T-helper 1 cell treated with Interleukin-12 subunit alpha and Interleukin-12 subunit beta and Interleukin-4 antibody, amounts not matched to agents 30 ng/mL and 1 ng/mL, for 36 hours (primary cell): ENCODE data around the gene SULT1C3. TPM values are rescaled to one million over a fixed set of nuclear protein-coding genes. Genes with fewer than 3 reads are reported as not detected.

Source experiments
- intact Hi-C: fragments of 100-400 bp; cut with micrococcal nuclease; formaldehyde crosslinking; loops from one replicate; pipeline ENCODE4 v1.15.1; 2024
- total RNA-seq: library from RNA; stranded (reverse); gene quantifications from 2 replicates; pipeline ENCODE4 v1.2.3, GENCODE V29; 2022

The SULT1C3 gene
- not detected in 2 replicates for total RNA-seq

GRCh38 chr2:108239786-108240185, at the start of gene SULT1C3:
SULT1C3 (plus strand) TSS chr2:108239968; CDS start chr2:108247195, 7,227 bp downstream.
- intact Hi-C loops, result no loop called here

- intact Hi-C loops, result no loop called here
Measured at GRCh38 chr2:108193251-108193650, 46.5 kb upstream of the SULT1C3 start.

GRCh38 chr2:108194409-108195132, 45.2 kb upstream of the SULT1C3 start:
- intact Hi-C loops, result loop anchor here (1.0 kb wide), 1 partner anchor 390 kb away; no protein-coding TSS in a partner anchor

- intact Hi-C loops, result loop anchor here (1.0 kb wide), 1 partner anchor 389 kb away; no protein-coding TSS in a partner anchor
Measured at GRCh38 chr2:108195133-108195439, 44.7 kb upstream of the SULT1C3 start.

DNA sequence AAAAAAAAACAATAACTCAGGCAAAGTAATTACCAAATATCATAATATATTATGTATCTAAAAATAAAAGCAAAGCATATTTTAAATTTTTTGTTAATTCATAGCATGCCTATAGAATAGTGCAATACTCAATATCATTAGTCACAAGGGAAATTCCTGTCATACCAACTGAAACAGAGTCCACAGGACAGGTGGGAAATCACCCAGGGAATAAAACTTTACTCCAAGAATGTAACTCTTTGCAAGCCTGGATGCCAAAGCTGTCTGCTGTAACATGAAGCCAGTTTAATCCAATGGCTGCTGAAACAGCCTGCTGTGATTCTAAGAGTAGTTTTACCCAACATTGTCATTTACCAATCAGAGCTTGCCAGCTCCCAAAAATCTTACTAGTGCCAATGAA, 40.0 kb upstream of the SULT1C3 start:
- intact Hi-C loops, result no loop called here

DNA sequence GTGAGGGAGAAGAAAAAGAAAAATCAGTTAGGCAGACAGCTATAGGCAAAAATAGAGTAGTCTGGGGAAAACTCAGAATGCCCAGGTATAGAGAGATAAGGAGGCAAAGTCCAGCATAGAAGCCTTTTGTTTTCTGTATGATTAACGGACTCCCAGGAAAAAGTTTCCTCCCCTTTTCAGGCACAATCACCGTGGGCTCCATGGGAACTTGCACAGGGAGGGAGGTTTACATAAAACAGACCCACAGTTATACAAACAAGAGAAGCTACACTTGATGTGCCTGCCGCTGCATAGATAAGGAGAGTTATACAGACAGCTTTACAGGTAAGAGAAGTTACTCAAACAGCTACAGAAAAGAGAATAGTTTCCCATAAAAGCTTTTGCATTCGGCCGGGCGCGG, 39.2 kb upstream of the SULT1C3 start:
- intact Hi-C loops, result no loop called here

- intact Hi-C loops, result no loop called here
Measured at GRCh38 chr2:108212671-108213070, 27.1 kb upstream of the SULT1C3 start.

DNA sequence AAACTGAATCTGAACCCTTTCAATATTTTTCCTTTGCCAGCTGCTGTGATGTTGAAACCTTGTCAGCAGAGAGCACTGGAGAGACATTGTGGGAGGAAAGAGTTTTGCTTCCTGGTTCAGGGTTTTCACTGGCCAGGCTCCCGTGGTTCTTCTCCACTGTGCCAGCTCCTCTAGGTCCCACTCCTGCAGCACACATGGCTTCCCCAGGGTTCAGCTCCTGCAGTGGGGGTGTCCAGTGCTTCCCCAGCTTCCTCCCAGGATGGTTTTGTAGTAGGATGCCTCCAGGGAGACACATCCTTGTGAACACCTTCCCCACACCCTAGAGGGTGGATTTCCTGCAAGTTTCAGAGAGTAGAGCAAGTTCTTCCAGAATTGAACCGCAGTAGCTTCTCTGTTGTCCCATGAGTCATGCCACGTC, 24.0 kb upstream of the SULT1C3 start:
- intact Hi-C loops, result loop anchor here (1.0 kb wide), 1 partner anchor 368 kb away; no protein-coding TSS in a partner anchor

DNA sequence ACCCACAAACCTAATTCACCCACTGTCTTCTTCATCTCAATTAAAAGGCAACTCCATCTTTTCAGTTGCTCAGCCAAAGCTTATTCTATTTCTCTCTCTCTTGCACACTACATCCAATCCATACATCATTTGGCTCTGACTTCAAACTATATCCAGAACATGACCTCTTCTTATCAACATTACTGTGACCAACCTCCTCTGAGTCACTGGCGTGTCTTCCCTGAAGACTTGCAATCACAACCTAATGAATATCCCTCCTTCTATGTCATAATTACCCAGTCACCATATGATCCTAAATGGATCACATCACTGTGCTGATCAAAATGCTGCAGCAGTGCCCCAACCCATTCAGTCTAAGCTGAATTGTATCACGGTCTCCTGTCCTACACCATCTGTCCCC, 22.6 kb upstream of the SULT1C3 start:
- intact Hi-C loops, result no loop called here

DNA sequence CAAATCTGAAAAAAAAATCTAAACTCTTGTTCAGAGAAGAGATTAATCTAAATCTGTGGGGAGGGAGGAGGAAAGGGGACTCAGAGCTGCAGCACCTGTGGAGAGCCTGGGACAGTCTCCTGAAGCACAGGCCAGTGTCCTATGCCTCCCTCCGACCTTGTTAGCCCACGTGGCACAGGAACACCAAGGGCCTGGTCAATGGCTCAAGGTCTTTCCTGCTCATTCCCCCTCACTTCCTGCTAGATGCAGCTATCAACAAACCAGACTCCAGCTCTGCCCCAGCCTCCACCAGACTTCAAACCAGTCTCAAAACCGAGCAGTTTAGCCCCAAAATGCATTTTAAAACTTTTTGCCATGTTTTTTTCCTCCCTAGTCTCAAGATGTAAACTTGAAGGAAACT, 20.1 kb upstream of the SULT1C3 start:
- intact Hi-C loops, result no loop called here

GRCh38 chr2:108220191-108220590, 19.6 kb upstream of the SULT1C3 start:
- intact Hi-C loops, result no loop called here

DNA sequence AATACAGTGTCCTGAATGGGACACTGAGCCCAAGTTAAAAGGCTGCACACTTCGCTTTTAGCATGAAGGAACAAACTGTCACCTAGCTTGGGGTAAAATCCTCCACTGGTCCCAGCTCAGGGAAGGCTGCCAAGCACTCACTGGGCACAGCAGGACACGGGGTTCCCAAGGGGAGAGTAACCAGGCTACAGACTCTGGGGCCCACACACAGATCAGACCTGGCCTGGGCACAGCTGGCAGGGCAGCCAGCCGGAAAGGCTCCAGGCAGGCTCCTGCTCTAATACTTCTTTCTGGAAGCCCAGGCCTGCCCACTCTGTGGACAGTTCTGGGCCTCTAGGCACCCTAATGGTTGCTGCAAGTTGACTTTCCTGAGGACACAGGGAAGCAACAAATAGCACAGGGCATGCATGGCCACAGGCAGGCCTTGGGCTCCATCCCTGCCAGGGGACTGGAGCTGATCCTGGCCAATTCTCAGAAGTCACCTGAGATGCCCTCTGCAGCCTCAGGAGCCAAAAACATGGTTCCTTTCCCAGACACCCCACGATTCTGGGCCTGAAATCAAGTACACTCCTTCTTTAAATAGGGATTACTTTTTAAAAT, 18.7 kb upstream of the SULT1C3 start:
- intact Hi-C loops, result no loop called here

DNA sequence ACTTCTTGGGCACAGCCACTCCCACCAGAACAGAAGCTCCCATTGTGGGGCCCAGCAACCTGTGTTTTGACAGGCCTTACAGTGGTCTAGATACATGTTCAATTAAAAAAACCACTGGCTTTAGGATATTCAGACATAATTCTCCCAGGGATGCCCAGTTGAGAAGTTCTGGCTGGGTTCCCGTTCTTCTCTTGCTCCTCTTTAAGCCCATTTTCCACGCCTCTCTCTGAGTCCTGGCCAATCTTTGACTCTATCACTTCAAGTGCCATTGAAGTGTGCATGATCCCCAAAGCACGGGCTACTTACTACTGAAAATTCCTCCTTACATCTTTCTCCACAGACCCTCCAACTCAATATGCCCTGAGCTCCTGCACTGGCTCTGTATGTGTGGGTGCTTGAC, 17.5 kb upstream of the SULT1C3 start:
- intact Hi-C loops, result no loop called here

DNA sequence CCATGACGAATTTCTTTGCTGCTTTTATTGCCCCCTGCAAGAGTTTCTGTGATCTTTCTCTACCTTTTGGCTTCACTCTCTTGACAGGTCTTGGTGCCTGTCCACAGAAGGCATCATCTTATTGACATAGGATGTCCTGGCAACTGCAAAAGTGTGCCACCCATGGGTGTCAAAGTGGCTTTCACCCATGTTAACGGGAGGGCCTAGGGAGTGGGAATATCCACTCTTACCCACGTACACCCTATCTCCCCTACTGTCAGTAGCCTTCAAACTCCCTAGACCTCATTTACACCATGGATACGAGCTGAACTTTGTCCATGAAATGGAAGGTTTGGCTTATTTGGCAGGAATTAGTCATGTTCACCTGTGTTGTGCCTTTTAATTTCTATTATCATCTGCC, 16.2 kb upstream of the SULT1C3 start:
- intact Hi-C loops, result no loop called here

DNA sequence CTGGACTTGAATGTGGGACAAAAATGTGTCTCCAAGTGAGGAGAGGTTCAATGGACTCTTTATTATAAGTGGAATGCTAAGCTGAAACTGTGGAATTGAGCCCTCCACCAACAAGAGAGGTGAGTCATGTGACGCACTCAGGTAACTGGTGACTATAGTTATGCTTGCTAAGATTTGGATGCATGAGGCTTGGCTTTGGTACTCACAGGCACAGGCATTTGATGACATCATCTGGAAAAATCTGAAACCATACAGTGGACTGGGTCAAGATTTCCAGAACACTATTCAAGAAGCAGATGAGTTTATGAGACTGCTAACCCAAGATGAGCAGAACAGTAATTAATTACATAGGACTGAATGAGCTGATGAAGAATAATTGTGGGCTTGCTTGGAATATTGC, 15.7 kb upstream of the SULT1C3 start:
- intact Hi-C loops, result no loop called here

- intact Hi-C loops, result no loop called here
Measured at GRCh38 chr2:108226564-108226963, 13.2 kb upstream of the SULT1C3 start.

GRCh38 chr2:108228006-108228405, 11.8 kb upstream of the SULT1C3 start:
- intact Hi-C loops, result no loop called here

DNA sequence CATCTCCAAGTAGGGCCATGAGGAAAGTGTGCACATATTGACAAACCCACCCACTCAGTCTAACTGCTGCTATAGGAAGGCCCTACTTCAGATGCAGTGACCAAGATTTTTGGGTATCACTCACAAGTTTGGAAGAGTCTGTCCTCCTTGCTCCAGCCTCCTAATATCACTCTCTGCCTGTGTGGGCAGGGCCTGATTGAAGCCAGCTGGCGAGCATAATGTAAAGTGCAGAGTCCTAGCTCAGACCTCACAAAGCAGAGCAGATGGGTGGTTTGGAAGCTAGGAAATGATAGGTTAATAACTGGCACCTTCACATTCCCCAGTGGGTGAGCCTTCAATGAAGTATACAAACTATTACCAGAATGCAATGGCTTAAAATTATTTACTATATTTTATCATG, 11.2 kb upstream of the SULT1C3 start:
- intact Hi-C loops, result no loop called here

- intact Hi-C loops, result no loop called here
Measured at GRCh38 chr2:108229875-108230274, 9.9 kb upstream of the SULT1C3 start.

- intact Hi-C loops, result no loop called here
Measured at GRCh38 chr2:108235577-108235976, 4.2 kb upstream of the SULT1C3 start.

DNA sequence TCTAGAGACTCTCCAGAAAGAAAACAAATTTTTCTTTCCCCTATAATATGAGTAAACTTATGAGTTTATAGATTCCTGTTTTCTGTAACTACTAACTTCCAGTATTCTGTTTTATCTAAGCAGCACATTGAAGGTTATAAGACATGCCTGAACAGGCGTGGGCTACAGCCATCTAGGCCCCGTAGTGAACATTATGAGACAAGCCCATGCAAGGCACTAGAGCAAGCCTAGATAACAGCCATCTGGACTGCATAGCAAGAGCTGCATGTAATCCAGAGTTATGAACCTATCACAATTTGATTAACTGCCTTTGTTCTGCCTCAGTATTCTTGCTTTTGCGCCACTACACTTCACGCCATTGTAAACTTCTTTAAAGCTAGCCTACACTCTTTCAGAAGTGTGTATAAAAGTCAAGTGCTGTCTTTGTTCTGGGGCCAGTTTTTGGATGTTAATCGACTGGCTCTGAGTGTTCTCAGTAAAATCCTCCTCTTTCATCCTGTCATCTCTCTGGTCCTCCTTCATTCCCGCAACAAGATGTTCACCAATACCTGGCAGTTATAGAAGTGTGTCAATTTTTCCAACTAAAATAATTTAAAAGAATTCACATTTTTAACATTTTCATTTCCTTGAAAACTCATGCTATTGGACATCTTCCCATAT, 3.0 kb upstream of the SULT1C3 start:
- intact Hi-C loops, result no loop called here

GRCh38 chr2:108240966-108241365, 1.2 kb downstream of the SULT1C3 start:
- intact Hi-C loops, result no loop called here

GRCh38 chr2:108243566-108243965, 3.8 kb downstream of the SULT1C3 start:
- intact Hi-C loops, result no loop called here
